RPMI8226 (cell line): Measurements from ENCODE around the gene SRSF1.
"Not testable (repeated sequence)": the region's sequence is repeated elsewhere in the genome, so short reads cannot be mapped to it uniquely, and the experiment has no call there.

Source experiments
- DNase-seq: peaks from one replicate; pipeline ENCODE4 v3.0.0-alpha.2; 2015

Gene SRSF1

GRCh38 chr17:58006924-58007780 lies at the start of gene SRSF1:
TSS of gene SRSF1 (minus strand) at chr17:58007246. CDS start at chr17:58007137, 109 bp downstream.
- DNase-seq: peak; percentile 99

- no peak for DNase-seq
These were observed 49.4 kb upstream of the SRSF1 start for GRCh38 chr17:58056476-58056875.

GRCh38 chr17:58054641-58055040 lies 47.6 kb upstream of the SRSF1 start:
- DNase-seq: no peak

GRCh38 chr17:58052945-58053715 lies 46.1 kb upstream of the SRSF1 start:
- no peak for DNase-seq

- no peak for DNase-seq
These were observed 45.4 kb upstream of the SRSF1 start for GRCh38 chr17:58052407-58052806.

GRCh38 chr17:58051468-58051867 lies 44.4 kb upstream of the SRSF1 start:
- DNase-seq: no peak

- DNase-seq: no peak
These were observed 43.9 kb upstream of the SRSF1 start for GRCh38 chr17:58050966-58051365.

GRCh38 chr17:58049533-58049932 lies 42.5 kb upstream of the SRSF1 start:
- no peak for DNase-seq

GRCh38 chr17:58047376-58048150 lies 40.5 kb upstream of the SRSF1 start:
- DNase-seq: no peak

- DNase-seq: no peak
These were observed 39.4 kb upstream of the SRSF1 start for GRCh38 chr17:58046239-58047094.

- DNase-seq: not testable (repeated sequence)
These were observed 37.2 kb upstream of the SRSF1 start for GRCh38 chr17:58044256-58044655.

GRCh38 chr17:58043221-58044181 lies 36.5 kb upstream of the SRSF1 start:
- no peak for DNase-seq

GRCh38 chr17:58041161-58041560 lies 34.1 kb upstream of the SRSF1 start:
- no peak for DNase-seq

- DNase-seq: no peak
These were observed 33.3 kb upstream of the SRSF1 start for GRCh38 chr17:58040386-58040785.

- no peak for DNase-seq
These were observed 32.9 kb upstream of the SRSF1 start for GRCh38 chr17:58039975-58040374.

GRCh38 chr17:58032691-58033415 lies 25.8 kb upstream of the SRSF1 start:
- DNase-seq: no peak

GRCh38 chr17:58028578-58028977 lies 21.5 kb upstream of the SRSF1 start:
- no peak for DNase-seq

- DNase-seq: no peak
These were observed 13.4 kb upstream of the SRSF1 start for GRCh38 chr17:58020401-58020800.

GRCh38 chr17:58019521-58019920 lies 12.5 kb upstream of the SRSF1 start:
- no peak for DNase-seq

- DNase-seq: no peak
These were observed 12.0 kb upstream of the SRSF1 start for GRCh38 chr17:58019039-58019438.
